T-helper 2 cell (primary cell): ENCODE measurements around the gene CLASP2.
"Not testable (repeated sequence)": the region's sequence is repeated elsewhere in the genome, so short reads cannot be mapped to it uniquely, and the experiment has no call there.

Source experiments
- DNase-seq, 5 experiments: peaks; one replicate each; pipeline versions ENCODE4 v3.0.0 to v3.0.0-alpha.2; 2012 to 2022

Gene CLASP2

DNA sequence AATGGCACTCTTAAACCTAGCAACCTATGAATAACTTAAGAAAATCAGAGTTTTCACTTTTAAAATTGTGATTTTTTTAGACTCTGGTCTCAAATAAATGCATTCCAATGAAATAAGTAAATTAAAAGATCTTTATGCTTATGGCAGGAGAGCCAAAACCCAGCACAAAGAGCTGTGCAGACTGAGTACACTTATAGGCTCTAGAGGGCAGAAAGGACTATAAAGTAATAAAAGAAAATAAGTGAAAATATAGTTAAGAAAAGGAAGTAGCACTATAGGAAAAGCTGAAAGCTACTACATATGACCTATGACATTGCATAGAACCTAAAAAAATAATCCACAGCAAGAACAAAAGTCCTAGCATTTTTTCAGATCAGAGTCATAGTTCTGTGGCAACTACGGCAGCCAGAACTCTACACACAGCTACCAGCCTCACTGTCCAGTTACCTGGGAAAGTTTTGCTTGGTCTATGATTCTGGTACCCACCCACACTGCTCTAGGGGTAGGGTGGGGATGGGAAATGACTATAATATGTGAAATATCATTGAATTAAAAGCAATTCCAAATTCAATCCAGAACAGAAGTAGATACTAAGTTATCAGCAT, 30.5 kb downstream of the CLASP2 start:
- DNase-seq = no peak

DNA sequence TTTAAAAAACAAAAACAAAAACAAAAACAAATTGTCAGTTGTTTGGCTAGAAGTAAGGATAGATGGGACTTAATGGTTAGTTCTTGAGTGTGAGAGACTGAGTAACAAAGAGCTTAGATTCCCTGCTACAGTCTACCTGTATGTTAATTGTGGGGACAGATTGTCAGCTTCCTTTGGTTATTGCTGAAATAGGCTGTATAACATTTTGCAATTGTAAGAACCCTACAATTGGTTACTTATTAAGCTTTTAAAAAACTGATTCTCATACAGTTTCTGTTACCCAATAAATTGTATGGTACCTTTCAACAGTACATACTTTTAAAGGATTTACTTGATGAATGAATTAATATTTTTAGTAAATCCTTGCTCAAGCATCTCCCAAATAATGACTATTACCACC, 35.3 kb downstream of the CLASP2 start:
- DNase-seq = no peak

DNA sequence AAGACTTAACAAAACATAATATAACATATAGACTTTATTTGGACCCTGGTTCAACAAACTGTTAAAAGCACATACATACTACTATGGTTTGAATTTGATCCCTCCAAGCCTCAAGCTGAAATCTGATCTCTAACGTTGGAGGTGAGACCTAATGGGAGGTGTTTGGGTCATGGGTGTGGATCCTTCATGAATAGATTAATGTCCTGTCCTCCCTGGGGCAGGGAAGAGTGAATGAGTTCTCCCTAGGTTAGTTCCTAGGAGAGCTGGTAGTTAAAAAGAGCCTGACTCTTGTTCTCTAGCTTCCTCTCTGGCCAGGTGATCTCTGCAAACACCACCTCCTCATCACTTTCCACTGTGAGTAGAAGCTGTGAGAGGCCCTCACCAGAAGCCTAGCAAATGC, 36.4 kb downstream of the CLASP2 start:
- DNase-seq = no peak

DNA sequence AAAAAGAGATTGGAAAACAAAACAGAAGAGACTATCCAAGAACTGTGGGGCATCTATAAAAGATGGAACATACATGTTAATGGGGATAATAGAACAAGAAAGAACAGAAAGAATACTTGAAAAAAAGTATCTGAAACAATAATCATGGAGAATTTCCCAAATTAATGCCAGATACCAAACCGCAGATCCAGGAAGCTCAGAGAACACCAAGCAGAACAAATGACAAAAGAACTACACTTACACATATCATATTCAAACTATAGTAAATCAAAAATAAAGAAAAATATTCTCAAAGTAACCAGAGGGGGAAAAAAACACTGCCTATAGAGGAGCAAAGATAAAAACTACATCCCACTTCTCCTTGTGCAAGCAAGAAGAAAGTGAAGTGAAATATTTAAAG, 40.0 kb downstream of the CLASP2 start:
- DNase-seq = no peak

DNA sequence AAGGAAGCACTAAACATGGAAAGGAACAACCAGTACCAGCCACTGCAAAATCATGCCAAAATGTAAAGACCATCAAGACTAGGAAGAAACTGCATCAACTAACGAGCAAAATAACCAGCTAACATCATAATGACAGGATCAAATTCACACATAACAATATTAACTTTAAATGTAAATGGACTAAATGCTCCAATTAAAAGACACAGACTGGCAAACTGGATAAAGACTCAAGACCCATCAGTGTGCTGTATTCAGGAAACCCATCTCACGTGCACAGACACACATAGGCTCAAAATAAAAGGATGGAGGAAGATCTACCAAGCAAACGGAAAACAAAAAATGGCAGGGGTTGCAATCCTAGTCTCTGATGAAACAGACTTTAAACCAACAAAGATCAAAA, 44.6 kb downstream of the CLASP2 start:
- not testable (repeated sequence) for DNase-seq

DNA sequence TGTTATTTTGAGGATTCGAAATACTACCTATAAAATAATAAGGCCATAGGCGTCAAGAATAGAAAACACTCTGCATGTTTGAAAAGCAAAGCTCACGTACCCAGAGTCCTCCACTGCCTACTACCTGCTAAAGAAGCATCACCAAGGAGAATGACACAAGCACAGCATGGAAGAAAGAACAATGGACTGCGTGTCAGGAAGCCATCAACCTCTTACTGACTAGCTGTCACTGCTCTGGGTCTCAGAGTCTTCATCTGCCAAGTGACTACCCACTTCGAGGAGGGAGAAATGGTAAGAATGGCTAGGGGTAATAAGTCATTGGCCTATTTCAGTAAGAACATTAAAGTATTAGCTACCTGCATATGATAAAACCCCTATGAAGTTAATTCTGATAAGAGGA, 49.4 kb downstream of the CLASP2 start:
- no peak for DNase-seq

DNA sequence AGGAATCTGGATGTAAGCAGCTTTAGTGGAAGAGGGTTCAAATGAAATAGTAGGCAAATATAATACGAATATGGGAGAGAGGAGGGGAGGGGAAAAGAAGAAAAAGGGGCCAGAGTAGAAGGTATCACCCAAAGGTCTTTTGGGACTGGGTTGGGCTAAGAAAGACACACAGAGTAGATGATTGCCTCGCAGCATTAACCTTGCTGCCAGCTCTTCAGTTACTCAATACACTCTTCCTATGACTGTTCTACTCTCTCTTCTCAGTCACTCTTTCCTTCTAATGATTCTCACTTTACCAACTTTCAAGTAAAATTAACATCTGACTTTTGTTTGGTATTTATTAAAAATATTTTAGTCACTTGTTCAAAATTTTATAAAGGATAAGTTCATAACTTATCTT, 52.8 kb downstream of the CLASP2 start:
- DNase-seq = no peak

DNA sequence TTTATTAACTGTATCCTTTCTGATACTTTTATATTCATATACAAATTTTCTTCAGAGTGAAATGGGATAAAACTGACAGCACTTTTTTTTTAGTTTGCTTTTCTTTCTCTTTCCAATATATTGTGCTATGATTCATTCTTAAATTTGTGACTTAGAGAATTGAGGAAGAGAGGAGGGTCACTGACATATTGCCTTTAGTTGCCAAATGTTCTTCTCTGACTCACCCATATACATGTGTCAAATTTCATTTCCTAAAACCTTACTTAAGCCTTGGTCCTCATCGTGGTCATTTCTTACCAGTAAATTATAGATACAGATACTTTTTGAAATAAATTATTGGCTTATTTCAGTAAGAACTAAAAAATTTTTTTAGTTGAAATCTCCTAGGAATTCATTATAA, 53.9 kb downstream of the CLASP2 start:
- no peak for DNase-seq

DNA sequence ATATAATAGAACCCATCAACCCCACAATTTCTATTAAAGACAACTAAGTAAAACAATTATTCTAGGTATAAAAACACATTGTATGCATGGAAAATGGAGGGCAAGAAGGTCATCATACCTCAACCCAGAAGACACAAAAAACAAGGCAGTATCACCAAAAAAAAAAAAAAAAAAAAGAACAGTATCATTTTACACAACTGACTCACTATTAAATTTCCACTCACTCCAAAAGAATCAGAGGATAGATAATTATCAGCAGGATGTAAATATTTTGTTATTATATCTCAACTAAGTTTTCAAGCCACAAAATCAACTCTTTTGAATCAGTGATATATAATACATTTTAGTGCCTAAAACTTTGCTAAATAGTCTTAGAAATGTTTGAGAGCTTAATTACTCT, 55.0 kb downstream of the CLASP2 start:
- DNase-seq = no peak

DNA sequence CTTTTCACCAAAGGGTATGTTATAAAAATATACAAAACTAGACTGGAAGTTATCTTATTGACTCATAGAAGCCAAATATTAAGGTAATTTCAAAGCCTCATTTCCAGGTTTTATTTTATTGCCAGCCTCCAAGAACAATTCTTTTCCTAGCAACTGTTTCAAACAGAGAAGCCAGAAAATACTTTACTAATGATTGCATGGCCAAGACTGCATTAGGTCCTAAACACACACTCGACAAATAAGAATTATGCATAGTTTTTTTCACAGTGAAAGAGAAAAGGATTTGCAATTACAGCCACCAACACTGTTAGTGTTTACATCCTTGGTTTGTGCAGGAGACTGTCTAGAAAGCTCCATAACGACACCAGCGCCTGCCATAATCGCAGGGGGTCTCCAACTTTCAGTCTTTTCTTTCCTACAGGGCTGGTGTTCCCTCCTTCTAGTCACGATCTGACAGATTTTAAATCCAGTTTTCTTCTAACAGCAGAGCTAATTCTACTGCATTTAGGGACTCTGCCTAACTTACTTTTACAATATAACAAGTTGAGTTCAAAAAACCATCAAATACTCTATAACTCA, 58.1 kb downstream of the CLASP2 start:
- DNase-seq = no peak

DNA sequence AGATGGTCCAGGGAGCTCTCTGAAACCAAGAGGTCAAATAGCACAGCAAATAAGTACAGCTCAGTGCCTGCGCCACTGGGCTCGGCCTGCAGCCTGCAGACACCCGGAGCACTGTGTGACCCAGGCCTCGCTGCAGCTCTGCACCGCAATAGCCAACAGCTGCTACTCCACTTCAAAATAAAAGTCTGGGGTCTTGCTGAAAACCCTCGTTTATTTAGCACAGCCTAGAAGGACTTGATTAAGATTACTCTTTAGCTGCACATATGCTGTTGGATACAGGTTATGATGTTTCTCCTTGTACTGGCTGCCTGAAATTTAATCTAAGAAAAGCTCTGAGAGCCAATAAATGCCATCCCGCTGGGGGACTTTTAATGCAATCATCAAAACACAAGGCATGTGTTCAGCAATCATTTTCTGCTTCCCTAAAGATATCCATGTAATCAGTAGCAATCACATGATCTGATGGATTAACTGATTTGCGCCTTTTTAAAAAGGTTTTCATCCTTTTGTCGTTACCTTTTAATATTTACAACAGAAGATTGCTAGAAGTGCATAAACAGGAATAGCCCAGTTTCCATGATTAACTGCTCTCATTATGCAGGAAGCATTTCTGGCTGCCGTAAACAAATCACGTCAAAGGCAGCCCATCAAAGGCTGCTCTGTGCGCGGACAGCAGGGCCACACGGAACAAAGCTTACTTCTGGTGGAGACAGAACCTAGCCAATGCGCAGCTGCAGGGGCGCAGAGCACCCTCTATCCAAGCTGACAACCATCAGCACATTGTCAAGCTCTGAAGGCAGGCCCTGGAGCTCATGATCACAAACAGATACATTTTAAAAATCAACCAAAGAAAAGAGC, 58.8 kb downstream of the CLASP2 start:
- DNase-seq = peak in 1 of 5 experiments; percentile 18

DNA sequence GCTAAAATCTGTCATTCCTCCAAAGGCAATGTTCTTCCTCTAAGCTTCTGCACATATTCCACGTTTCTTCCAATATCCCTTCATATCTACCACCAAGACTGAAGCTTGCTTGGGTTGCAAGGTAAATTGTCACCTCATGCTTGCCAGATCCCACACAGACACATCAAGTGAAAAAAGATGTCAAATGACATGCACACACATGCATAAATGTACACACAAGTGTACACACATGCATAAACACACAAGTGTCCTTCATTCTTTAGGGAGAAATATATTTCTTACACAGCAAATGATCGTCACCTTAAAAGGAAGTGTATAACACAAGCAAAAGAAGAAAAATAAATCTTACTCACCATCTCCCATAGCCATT, 59.4 kb downstream of the CLASP2 start:
- DNase-seq = no peak

DNA sequence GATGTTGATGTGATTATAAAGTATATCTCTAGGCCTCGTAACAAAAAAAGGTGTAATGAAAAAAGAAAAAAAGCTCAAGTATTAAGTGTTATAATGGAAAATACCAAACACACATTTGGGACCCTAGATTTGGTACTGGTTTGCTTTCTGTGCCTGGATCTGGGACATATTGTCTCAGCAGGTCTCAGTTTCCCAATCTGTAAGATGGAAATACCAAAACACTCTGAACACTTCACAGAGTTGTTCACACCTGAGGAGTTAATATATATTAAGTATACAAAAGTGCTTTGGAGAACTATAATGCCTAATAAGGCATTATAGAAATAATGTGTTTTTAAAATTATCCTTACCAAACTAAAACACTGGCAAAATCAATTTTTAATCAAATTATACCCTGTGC, 60.0 kb downstream of the CLASP2 start:
- no peak for DNase-seq

DNA sequence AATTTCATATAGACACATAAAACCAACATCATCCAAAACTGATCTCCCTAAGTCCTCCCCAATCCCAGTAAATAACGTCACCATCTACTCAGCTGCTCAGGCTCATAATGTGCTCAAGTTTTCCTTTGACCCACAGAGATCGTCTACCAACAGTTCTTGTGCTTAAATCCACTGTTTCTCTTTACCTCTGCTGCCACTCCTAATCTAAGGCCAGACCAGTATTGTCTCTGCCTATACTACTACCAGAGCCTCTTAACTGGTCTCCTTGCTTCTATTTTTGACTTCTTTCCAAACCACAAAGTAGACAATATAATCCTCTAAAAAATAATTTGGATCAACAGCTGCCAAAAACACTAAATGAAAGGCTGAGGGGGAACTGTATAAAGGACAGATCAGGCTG, 65.3 kb downstream of the CLASP2 start:
- no peak for DNase-seq

DNA sequence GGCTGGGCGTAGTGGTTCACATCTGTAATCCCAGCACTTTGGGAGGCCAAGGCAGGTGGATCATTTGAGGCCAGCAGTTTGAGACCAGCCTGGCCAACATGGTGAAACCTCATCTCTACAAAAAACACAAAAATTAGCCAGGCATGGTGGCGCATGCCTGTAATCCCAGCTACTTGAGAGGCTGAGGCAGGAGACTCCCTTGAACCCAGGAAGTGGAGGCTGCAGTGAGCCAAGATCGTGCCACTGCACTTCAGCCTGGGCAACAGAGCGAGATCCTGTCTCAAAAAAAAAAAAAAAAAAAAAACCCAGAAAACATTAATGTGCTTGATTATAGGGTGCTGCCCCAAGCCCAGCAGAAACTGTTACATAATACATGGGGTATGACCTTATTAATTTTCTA, 67.0 kb downstream of the CLASP2 start:
- DNase-seq = not testable (repeated sequence)

DNA sequence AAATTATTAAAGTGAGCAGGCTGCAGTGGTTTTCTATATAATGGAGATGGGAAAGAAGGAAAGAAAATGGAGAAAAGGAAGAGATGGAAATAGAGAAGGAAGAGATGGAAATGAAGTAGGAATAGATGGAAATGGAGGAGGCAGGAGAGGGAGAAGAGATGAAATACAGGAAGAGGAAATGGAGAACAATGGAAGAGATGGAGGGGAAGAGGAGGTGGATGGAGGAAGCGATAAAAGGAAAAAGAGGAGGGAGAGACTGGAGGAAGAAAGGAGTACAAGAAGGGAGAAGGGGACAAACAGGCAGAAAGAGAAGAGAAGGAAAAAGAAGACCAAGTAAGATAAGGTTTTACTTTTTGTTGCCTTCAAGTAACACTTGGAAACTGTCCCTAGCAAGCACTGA, 67.6 kb downstream of the CLASP2 start:
- no peak for DNase-seq

DNA sequence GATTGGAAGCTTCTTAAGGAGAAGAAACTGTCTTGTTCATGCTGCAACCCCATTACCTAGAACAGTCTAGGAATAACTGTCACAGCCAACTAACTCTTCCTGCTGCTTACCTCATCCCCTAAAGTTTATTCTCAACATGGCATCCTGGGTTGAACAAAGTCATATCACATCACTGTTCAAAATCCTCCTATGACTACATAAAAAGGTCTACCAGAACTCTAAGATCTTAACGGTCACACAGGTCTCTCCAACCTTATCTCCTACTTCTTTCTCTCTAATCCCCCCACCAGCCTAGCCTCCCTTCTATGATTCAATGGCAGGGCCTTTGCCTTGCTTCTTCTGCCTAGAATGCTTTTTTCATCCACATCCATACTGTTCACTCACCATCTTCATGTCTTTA, 69.3 kb downstream of the CLASP2 start:
- DNase-seq = peak in 1 of 5 experiments; percentile 18

DNA sequence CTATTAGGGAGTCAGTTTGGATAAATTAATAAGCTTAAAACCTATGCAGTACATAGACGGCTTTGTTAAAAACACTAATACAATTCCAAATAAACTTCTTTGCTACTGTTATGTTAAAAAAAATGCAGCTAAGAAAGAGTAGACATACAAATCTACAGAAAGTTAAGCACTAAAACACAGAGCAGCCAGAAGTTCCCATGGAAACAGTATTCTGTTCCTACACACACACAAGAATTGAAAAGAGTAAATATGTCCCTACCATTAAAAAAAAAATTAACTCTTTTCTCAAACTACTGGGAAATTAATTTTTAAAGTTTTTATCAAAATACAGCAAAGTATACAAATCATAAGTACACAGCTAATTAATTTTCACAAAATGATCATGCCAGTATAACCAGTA, 71.6 kb downstream of the CLASP2 start:
- DNase-seq = no peak

DNA sequence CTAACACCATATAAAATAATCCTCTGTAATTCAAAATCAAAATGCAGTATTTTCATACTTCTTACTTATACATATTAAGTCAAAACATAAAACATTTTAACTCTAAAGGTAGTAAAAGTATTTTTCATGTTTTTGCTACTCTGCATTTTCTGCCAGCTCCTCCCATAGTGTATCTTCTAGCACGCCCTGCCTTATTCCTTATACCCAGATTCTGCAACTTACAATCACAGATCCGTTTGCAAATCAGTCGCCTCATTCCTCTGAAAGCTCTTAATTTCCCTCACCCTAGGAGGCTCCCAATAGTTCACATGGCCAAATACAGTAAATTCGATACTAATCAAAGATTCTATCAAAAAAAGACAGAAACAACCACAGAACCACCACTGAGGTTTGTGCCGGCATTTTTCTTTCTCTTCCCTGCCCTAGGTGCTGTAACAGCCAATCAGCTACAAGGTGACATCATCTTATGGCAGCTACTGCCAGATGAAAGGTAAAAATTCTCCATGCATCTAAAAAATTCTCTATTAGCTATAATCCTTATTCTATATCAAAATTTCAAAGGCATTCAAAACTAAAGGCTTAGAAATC, 72.9 kb downstream of the CLASP2 start:
- DNase-seq = peak in 3 of 5 experiments; percentile 24 to 82 (median 42)

DNA sequence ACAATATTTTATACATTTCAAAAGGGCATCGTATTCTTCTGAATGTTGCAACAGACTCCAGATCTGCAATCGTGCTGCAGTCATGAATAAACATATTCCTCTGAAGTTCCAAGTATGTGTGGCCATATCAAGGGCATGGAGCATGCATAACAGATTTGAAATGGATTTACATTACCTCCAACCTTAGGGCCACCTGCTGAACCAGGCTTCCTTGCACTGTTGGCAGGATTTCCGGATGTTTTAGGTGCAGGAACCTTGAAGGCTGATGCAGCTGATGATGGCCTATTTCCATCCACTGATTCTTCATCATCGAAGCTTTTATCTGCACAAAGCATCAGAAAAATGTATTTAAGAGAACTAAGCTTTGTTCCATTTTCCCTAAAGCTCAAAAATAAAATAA, 73.5 kb downstream of the CLASP2 start:
- no peak for DNase-seq

DNA sequence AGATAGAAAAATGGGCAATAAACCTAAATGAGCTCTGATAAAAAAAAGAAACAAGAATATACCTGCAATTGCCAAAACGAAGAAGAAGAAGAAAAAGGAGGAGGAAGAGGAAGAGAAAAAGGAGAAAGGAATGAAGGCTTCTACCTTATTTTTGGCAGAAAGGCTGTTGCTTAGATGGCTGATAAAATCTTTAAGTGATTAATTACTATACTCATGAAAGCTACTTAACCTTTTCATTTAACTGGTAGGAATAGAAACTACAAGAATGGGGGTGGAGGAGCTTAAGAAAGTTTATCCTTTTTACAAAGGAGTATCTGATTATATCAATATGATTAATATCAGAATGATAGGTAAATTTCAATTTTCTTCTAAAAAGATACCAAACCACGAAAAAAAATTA, 75.2 kb downstream of the CLASP2 start:
- peak in 1 of 5 experiments; percentile 12 for DNase-seq

DNA sequence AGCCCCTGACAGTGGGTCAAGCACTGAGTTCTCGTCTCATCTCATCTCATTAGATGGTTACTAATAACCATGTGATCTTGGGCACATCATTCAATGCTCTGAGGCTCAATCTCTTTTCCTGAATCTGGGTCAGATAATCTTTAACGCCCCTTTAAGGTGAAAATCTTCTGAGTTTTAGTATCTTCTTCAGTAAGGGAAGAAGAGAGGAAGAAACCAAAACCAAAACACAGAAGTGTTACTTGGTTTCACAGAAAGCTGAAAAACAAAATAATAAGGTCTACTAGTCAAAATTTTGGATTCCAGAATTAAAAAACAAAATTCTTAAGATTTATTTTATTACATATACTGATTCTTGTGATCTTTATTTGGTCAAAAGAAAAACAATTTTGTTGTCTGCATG, 78.2 kb downstream of the CLASP2 start:
- DNase-seq = no peak

DNA sequence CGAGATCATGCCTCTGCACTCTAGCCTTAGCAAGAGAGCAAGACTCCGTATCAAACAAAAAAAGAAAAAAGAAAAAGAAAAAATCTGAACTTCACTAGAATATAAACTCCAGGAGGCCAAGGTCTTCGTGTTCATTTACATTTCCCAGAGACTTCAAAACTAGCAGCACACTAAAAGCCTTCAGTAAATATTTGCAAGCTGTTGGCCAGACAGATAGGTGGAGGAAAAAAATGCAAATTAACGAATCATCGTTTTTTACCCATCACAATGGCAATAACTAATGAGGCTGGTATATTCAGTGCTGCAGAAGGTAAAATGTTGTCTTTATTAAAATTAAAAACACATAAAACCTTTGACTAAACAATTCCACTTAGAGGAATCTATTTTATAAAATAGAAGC, 80.6 kb downstream of the CLASP2 start:
- DNase-seq = no peak
